Measurements from ENCODE around the gene ZSCAN10. TPM values are rescaled to one million over a fixed set of nuclear protein-coding genes. Genes with fewer than 3 reads are reported as not detected.

The ZSCAN10 gene
- total RNA-seq, 2 experiments from 2014 or later: not detected

DNA sequence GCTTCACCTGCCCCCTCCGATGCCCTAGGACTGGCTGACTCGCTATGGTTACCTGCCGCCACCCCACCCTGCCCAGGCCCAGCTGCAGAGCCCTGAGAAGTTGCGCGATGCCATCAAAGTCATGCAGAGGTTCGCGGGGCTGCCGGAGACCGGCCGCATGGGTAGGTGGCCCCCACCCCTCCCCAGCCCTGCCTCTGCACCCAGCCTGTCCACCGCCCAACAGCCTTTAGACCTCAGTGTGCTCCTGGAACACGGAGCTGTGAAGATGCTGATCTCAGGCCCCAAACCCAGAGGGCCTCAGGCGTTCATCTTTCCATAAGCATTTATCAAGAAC is 51.7 kb downstream of the ZSCAN10 start:
- ChIA-PET CTCF (interaction anchor here (0.8 to 3.8 kb wide), 6 partner anchors 10 to 103 kb away, joined by 3 to 35 read pairs (median 4); no protein-coding TSS in a partner anchor), POLR2A (interaction anchor here (0.6 to 0.9 kb wide), 2 partner anchors 18 to 22 kb away, joined by 4 to 7 read pairs; partner anchors contain the start of gene IL32)

DNA sequence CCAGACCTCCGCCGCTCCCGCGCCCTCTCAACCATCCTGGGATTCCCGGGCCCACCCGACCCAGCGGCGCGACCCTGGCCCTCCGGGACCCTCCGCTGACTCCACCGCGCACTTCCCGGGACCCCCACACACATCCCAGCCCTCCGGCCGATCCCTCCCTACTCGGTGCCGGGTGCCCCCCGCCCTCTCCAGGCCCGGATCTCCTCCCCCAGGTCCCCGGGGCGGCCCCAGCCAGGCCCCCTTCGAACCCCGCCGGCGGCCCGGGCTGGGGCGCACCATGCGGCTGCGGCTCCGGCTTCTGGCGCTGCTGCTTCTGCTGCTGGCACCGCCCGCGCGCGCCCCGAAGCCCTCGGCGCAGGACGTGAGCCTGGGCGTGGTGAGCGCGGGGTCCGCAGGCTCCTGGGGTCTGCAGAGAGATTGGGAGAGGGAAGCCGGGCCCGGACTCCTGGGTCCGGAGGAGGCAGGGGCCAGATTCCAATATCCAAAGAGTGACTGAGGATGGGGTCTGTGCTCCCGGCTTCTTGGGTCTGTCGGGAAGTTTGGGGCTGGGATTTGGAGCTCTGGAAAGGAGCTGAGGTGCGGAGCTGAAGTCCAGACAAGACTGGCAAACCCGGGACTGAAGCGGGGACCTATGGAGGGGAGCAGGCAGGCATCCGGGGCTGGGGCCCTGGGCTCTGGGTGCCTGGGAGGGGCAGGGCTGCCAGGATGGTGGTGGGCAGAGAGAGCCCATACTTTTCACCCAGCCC is 52.3 kb downstream of the ZSCAN10 start:
- ChIA-PET POLR2A (interaction anchor here (0.6 to 0.9 kb wide), 2 partner anchors 19 to 22 kb away, joined by 4 to 7 read pairs; partner anchors contain the start of gene IL32), CTCF (interaction anchor here (0.8 to 3.8 kb wide), 5 partner anchors 11 to 19 kb away, joined by 4 to 35 read pairs (median 5); no protein-coding TSS in a partner anchor)

DNA sequence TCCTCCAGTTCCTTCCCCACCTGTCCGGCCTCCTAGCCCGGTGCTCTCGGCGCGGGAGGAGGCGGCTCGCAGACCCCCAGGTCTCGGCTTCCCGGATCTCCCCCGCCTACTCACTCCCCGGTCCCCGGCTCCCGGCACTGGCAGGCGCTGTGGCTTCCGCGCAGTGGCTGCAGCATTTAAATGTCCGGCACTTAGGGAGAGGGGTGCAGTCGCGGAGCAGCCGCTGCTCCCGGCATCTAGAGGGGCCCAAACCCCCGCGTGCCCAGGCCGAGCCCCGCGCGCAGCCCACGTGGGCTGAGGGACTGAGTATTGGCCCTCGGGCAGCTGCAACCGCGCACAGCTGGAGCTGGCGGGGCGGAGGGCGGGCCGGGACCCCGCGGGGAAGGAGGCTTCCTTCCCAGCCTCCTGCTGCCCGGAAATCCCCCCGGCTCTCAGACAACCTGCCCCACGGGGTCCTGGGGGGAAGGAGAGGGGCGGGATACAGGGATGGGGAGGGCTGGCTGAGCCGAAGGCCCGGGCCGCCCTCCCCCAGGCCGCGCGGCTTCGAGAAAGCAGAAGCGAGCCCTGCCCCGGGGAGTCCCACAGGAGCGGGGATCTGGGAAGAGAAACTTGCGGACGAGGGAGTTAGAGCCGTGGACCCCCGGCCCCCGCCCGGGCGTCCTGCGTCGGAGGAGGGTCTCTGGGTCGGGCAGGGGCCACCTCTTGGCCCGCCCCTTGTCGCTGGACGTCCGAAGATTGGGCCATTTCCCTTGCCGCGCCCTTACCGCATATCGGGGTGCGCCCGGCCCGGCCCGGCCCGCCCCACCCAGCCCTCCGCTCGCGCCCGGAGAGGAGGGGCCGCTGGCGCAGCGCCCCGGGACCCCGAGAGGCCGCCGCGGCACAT is 53.1 kb downstream of the ZSCAN10 start, which contains the start of gene MMP25:
MMP25 (plus strand) TSS at position 804 of the 883 bp plus-strand sequence. CDS start 357 bp downstream, outside the sequence.
- ChIA-PET POLR2A (interaction anchor here (1.2 kb wide), 1 partner anchor 13 kb away, joined by 4 read pairs; no protein-coding TSS in a partner anchor), CTCF (interaction anchor here (0.7 to 6.9 kb wide), 3 partner anchors 14 to 84 kb away, joined by 3 to 30 read pairs (median 8); no protein-coding TSS in a partner anchor)

DNA sequence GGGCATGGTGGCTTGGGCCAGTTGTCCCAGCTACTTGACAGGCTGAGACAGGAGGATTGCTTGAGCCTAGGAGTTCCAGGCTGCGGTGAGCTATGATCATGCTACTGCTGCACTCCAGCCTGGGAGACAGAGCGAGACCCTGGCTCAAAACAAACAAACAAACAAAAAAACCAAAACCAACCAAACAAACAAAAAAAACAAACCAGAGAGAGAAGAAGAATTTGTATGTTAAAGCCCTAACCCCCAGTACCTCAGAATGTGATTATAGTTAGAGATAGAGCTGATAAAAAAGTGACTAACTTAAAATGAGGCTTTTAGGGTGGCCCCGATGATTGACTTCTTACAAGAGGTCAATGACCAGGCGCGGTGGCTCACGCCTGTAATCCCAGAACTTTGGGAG is 54.4 kb downstream of the ZSCAN10 start:
- CTCF ChIA-PET: interaction anchor here (0.9 to 6.9 kb wide), 3 partner anchors 13 to 80 kb away, joined by 7 to 30 read pairs (median 8); no protein-coding TSS in a partner anchor
- POLR2A ChIA-PET: interaction anchor here (0.7 to 0.9 kb wide), 2 partner anchors 14 to 17 kb away, joined by 3 to 5 read pairs; no protein-coding TSS in a partner anchor

DNA sequence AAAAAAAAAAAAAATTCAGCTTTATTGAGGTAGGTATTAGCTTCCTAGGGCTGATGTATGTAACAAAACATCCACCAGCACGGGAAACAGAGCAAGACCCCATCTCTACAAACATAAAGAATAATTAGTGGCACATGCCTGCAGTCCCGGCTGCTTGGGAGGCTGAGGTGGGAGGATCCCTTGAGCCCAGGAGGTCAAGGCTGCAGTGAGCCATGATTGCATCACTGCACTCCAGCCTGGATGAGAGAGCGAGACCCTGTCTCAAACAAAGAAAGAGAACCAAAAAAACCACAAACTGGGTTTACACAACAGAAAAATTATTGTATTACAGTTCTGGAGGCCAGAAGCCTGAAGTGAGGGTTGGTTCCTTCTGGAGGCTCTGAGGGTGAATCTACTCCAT is 56.7 kb downstream of the ZSCAN10 start:
- CTCF ChIA-PET: interaction anchor here (0.6 to 6.9 kb wide), 7 partner anchors 8 to 300 kb away, joined by 3 to 30 read pairs (median 4); no protein-coding TSS in a partner anchor
- POLR2A ChIA-PET: interaction anchor here (0.6 kb wide), 1 partner anchor 75 kb away, joined by 7 read pairs; no protein-coding TSS in a partner anchor

DNA sequence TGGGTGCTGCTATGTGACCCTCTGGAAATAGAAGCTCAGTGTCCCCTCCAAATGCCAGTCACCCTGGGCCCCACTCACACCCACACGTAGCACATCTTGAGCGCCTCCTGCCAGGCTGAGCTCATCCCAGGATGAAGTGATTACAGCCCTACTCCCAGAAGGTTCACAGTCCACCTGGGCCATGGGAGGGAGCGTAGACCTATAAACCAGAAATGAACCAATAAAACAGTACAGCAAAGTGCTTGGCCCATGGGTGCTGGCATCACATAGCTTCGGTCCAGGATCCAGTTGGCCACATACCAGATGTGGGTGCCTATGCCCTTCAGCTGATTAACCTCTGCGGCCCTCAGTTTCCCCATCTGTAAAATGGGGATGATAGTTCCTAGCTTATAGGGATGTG is 60.2 kb downstream of the ZSCAN10 start:
- CTCF ChIA-PET: interaction anchor here (1.2 to 1.8 kb wide), 5 partner anchors 10 to 91 kb away, joined by 3 to 13 read pairs (median 6); no protein-coding TSS in a partner anchor
- POLR2A ChIA-PET: interaction anchor here (0.5 to 2.6 kb wide), 4 partner anchors 9 to 263 kb away, joined by 3 to 6 read pairs (median 4); no protein-coding TSS in a partner anchor

Other genes with a start within 250 kb of the ZSCAN10 start
- not detected for gene PRSS22, start 241.1 kb downstream of the ZSCAN10 start, total RNA-seq
- gene FLYWCH2, start 216.1 kb downstream of the ZSCAN10 start, total RNA-seq: 10 to 100 TPM; 24.4 to 27.1 TPM
- gene FLYWCH1, start 187.4 kb downstream of the ZSCAN10 start, total RNA-seq: 10 to 100 TPM; 33.2 to 34.4 TPM
- under 1 TPM in 1 of 2 experiments, not detected in 1; 0.08 TPM for gene KREMEN2, start 135.0 kb downstream of the ZSCAN10 start, total RNA-seq
- 10 to 100 TPM; 41.1 to 43.0 TPM for gene PAQR4, start 129.9 kb downstream of the ZSCAN10 start, total RNA-seq
- 100 to 1,000 TPM; 135 TPM for gene PKMYT1, start 118.8 kb downstream of the ZSCAN10 start, total RNA-seq
- not detected for gene CLDN9, start 86.4 kb downstream of the ZSCAN10 start, total RNA-seq
- gene CLDN6, start 81.1 kb downstream of the ZSCAN10 start, total RNA-seq: not detected
- gene TNFRSF12A, start 78.9 kb downstream of the ZSCAN10 start, total RNA-seq: 1 to 10 TPM; 4.3 to 4.6 TPM
- 10 to 100 TPM; 27.5 to 28.5 TPM for gene HCFC1R1, start 75.4 kb downstream of the ZSCAN10 start, total RNA-seq
- 10 to 100 TPM; 54.7 to 56.8 TPM for gene THOC6, start 75.3 kb downstream of the ZSCAN10 start, total RNA-seq
- under 1 TPM; 0.11 to 0.17 TPM for gene BICDL2, start 62.4 kb downstream of the ZSCAN10 start, total RNA-seq
- 1 to 10 TPM; 1.3 to 2.2 TPM for gene MMP25, start 52.7 kb downstream of the ZSCAN10 start, total RNA-seq
- 1,000 to 10,000 TPM; 1,098 to 1,123 TPM for gene IL32, start 33.7 kb downstream of the ZSCAN10 start, total RNA-seq
- under 1 TPM in 1 of 2 experiments, not detected in 1; 0.23 TPM for gene ZNF205, start 13.3 kb upstream of the ZSCAN10 start, total RNA-seq
- gene ZNF213, start 35.7 kb upstream of the ZSCAN10 start, total RNA-seq: 1 to 10 TPM; 8.6 to 9.2 TPM
- not detected for gene OR1F1, start 88.9 kb upstream of the ZSCAN10 start, total RNA-seq
- 10 to 100 TPM; 11.3 to 11.8 TPM for gene ZNF200, start 135.9 kb upstream of the ZSCAN10 start, total RNA-seq
- gene MEFV, start 157.3 kb upstream of the ZSCAN10 start, total RNA-seq: under 1 TPM in 1 of 2 experiments, not detected in 1; 0.19 TPM
- 10 to 100 TPM; 26.2 to 27.0 TPM for gene ZNF263, start 184.2 kb upstream of the ZSCAN10 start, total RNA-seq
- gene TIGD7, start 206.1 kb upstream of the ZSCAN10 start, total RNA-seq: 1 to 10 TPM; 4.5 to 4.6 TPM
- gene ZNF75A, start 206.2 kb upstream of the ZSCAN10 start, total RNA-seq: 10 to 100 TPM; 36.3 to 37.3 TPM

Data from activated CD8-positive, alpha-beta memory T cell treated with anti-CD3 and anti-CD28 coated beads for 36 hours (primary cell).